K562 (cell line): ENCODE results near the gene MAN2B1. TPM values are rescaled to one million over a fixed set of nuclear protein-coding genes. Genes with fewer than 3 reads are reported as not detected.
A peak's percentile ranks its signal among the peaks of the same experiment; 100 is the strongest.

ENCODE experiments used
- BACH1 ChIP-seq: fragments of 200-800 bp; sonication (Bioruptor generic); IDR thresholded peaks from 2 replicates; pipeline ENCODE4 v1.6.1; 2016; ENCODE audit warnings: missing genetic modification characterization, missing compliant biosample characterization
- CREB1 ChIP-seq, 2 experiments: sonication (generic) in 1 of 2; formaldehyde crosslinking in 1 of 2; IDR thresholded peaks; 2 replicates each; pipeline versions ENCODE4 v1.6.1 to v1.8.0; 2012 to 2022; ENCODE audit warnings: inconsistent platforms in 1 of 2, mild to moderate bottlenecking in 1 of 2, missing genetic modification reagents in 1 of 2, moderate library complexity in 1 of 2
- CTBP1 ChIP-seq: fragments of 450-650 bp; IDR thresholded peaks from 2 replicates; pipeline ENCODE4 v1.6.1; 2016; ENCODE audit warnings: borderline replicate concordance
- PTBP1 ChIP-seq: fragments of 200-400 bp; formaldehyde crosslinking; IDR thresholded peaks from 2 replicates; pipeline ENCODE4 v1.6.1; 2017; ENCODE audit warnings: low read depth, low read length
- RBFOX2 ChIP-seq: fragments of 200-400 bp; formaldehyde crosslinking; IDR thresholded peaks from 2 replicates; pipeline ENCODE4 v1.6.1; 2017; ENCODE audit warnings: low read depth, mild to moderate bottlenecking, low read length, moderate library complexity
- RHOXF2B ChIP-seq: fragments of 250-450 bp; sonication (Bioruptor Pico); conservative IDR thresholded peaks from 2 replicates; pipeline ENCODE4 v1.5.1; 2021
- SOX6 ChIP-seq: fragments of 450-650 bp; IDR thresholded peaks from 2 replicates; pipeline ENCODE4 v1.6.1; 2014; ENCODE audit warnings: mild to moderate bottlenecking
- TBP ChIP-seq: optimal IDR thresholded peaks from 2 replicates; pipeline ENCODE3; 2011; ENCODE audit warnings: low read depth, low read length, improper control_type of control experiment
- ZFP1 ChIP-seq: fragments of 450-650 bp; formaldehyde crosslinking; IDR thresholded peaks from 2 replicates; pipeline ENCODE4 v1.4.0; 2020; ENCODE audit warnings: mild to moderate bottlenecking, mixed read lengths
- ZFX ChIP-seq: sonication (generic); formaldehyde crosslinking; IDR thresholded peaks from 2 replicates; pipeline ENCODE4 v1.8.0; 2022; ENCODE audit warnings: mild to moderate bottlenecking, missing genetic modification reagents, moderate library complexity
- ZNF175 ChIP-seq: fragments of 200-800 bp; sonication (Bioruptor generic); IDR thresholded peaks from 2 replicates; pipeline ENCODE4 v1.6.1; 2016; ENCODE audit warnings: low read depth, mild to moderate bottlenecking, missing genetic modification characterization, missing compliant biosample characterization
- polyA plus RNA-seq, 8 experiments: library from polyadenylated mRNA; depleted of rRNA in 4 of 8; stranded (reverse) in 5 of 8; unstranded in 3 of 8; fragments of >200 nt; fragmentation: Nextera tagmentation in 2 of 8; fragmentation: Illumina TruSeq in 1 of 8; extraction: Ambion mirVana in 2 of 8; extraction: Trizol in 1 of 8; gene quantifications; 2 replicates each; pipeline versions ENCODE4 v1.2.1 to v1.2.3, GENCODE V29; 2011 to 2014; ENCODE audit warnings: inconsistent platforms in 1 of 8, missing spikeins in 1 of 8
- total RNA-seq, 7 experiments: library from RNA; depleted of rRNA in 6 of 7; stranded (reverse); fragments of >200 nt in 6 of 7; fragmentation: Illumina TruSeq in 2 of 7; extraction: Trizol in 2 of 7; gene quantifications; 2 replicates each; pipeline versions ENCODE4 v1.2.1 to v1.2.3, GENCODE V29; 2011 to 2021; ENCODE audit warnings: low replicate concordance in 1 of 7
- TF ChIP-seq, protein P1 (sequence below), 2 experiments: fragments of 450-650 bp in 1 of 2; sonication (generic) in 1 of 2; formaldehyde crosslinking in 1 of 2; IDR thresholded peaks; 2 replicates each; pipeline versions ENCODE4 v1.7.1 to v1.9.0; 2016 to 2022; ENCODE audit warnings: inconsistent platforms in 1 of 2, mild to moderate bottlenecking in 1 of 2, missing genetic modification reagents in 1 of 2
- TF ChIP-seq, protein P2 (sequence below): fragments of 250-450 bp; sonication (Bioruptor Pico); IDR thresholded peaks from 2 replicates; pipeline ENCODE4 v1.5.0; 2020; ENCODE audit warnings: mild to moderate bottlenecking, borderline replicate concordance
- TF ChIP-seq, protein P3 (sequence below): sonication (generic); formaldehyde crosslinking; IDR thresholded peaks from 2 replicates; pipeline ENCODE4 v1.8.0; 2022; ENCODE audit warnings: mild to moderate bottlenecking, missing genetic modification reagents

Gene MAN2B1
- total and polyA plus RNA-seq, 9 of the 15 experiments (the other 6 are each of a cell fraction or from before 2014, with no cell fraction given): 0.59 to 33.8 (median 11.4) TPM

DNA sequence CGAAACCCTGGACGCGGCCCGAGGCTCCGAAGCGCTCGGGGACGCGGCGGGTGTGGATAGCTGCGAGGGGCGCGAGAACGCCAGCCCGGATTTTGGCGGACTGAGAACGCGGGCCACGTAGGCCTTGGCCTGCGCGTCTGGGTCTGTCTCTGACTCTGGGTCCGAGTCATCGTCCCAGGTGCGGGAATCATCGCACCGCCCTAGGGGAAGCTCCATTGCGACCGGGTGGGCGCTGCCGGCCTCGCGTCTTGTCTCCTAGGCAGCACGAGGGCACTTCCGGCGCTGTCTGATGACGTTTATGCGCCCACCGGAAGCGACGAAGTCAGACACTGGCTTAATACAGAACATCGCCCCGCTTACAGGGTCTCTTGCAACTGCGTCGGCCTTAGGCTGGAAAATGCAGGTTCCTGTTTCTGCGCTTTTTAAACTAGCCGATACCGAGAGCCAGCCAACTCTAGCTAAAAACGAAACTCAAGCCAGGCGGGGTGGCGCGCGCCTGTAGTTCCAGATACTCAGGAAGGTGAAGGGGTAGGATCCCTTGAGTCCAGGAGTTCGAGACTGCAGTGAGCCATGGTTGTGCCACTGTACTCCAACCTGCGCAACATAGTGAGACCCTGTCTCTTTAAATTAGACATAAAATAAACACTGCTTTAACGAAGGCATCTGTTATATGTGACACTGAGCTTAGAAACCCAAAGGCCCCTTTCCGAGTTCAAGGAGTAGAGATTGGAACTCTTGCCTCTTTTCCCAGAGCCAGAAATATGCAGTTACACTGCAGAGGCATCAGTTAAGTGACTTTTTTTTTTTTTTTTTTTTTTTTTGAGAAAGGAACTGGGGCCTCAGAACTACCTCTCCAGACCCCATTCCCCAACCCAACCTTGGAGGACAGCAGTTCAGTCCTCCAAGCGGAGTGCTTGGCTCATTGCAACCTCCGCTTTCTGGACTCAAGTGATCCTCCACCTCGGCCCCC is 30.1 kb upstream of the MAN2B1 start, which contains the start of gene FBXW9 (continued):
- TF ChIP-seq, protein P1, sequence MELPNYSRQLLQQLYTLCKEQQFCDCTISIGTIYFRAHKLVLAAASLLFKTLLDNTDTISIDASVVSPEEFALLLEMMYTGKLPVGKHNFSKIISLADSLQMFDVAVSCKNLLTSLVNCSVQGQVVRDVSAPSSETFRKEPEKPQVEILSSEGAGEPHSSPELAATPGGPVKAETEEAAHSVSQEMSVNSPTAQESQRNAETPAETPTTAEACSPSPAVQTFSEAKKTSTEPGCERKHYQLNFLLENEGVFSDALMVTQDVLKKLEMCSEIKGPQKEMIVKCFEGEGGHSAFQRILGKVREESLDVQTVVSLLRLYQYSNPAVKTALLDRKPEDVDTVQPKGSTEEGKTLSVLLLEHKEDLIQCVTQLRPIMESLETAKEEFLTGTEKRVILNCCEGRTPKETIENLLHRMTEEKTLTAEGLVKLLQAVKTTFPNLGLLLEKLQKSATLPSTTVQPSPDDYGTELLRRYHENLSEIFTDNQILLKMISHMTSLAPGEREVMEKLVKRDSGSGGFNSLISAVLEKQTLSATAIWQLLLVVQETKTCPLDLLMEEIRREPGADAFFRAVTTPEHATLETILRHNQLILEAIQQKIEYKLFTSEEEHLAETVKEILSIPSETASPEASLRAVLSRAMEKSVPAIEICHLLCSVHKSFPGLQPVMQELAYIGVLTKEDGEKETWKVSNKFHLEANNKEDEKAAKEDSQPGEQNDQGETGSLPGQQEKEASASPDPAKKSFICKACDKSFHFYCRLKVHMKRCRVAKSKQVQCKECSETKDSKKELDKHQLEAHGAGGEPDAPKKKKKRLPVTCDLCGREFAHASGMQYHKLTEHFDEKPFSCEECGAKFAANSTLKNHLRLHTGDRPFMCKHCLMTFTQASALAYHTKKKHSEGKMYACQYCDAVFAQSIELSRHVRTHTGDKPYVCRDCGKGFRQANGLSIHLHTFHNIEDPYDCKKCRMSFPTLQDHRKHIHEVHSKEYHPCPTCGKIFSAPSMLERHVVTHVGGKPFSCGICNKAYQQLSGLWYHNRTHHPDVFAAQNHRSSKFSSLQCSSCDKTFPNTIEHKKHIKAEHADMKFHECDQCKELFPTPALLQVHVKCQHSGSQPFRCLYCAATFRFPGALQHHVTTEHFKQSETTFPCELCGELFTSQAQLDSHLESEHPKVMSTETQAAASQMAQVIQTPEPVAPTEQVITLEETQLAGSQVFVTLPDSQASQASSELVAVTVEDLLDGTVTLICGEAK (IDR thresholded peaks at IDR 0.05): peak; percentile 97
- TF ChIP-seq, protein P1 (CRISPR knock-in tag; IDR thresholded peaks at IDR 0.05): no peak
- TF ChIP-seq, protein P2, sequence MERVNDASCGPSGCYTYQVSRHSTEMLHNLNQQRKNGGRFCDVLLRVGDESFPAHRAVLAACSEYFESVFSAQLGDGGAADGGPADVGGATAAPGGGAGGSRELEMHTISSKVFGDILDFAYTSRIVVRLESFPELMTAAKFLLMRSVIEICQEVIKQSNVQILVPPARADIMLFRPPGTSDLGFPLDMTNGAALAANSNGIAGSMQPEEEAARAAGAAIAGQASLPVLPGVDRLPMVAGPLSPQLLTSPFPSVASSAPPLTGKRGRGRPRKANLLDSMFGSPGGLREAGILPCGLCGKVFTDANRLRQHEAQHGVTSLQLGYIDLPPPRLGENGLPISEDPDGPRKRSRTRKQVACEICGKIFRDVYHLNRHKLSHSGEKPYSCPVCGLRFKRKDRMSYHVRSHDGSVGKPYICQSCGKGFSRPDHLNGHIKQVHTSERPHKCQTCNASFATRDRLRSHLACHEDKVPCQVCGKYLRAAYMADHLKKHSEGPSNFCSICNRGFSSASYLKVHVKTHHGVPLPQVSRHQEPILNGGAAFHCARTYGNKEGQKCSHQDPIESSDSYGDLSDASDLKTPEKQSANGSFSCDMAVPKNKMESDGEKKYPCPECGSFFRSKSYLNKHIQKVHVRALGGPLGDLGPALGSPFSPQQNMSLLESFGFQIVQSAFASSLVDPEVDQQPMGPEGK (CRISPR knock-in tag): no peak
- TF ChIP-seq RBFOX2 (peak; percentile 73), CREB1 (IDR thresholded peaks at IDR 0.05) (peak; percentile 94), CREB1 (CRISPR knock-in tag; IDR thresholded peaks at IDR 0.05) (peak; percentile 99), ZNF175 (no peak), TBP (peak; percentile 43), PTBP1 (0 out of 2 replicates have a peak, but pooled peaks have one; percentile 21), ZFP1 (CRISPR knock-in tag) (no peak), BACH1 (tag) (no peak), SOX6 (0 out of 2 replicates have a peak, but pooled peaks have one; percentile 20), CTBP1 (peak; percentile 23; the same call in 1 of the 2 replicates), RHOXF2B (CRISPR knock-in tag) (0 out of 2 replicates have a peak, but pooled peaks have one; percentile 14), ZFX (CRISPR knock-in tag) (peak; percentile 59; the same call in 1 of the 2 replicates)
- TF ChIP-seq, protein P3, sequence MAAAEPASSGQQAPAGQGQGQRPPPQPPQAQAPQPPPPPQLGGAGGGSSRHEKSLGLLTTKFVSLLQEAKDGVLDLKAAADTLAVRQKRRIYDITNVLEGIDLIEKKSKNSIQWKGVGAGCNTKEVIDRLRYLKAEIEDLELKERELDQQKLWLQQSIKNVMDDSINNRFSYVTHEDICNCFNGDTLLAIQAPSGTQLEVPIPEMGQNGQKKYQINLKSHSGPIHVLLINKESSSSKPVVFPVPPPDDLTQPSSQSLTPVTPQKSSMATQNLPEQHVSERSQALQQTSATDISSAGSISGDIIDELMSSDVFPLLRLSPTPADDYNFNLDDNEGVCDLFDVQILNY: peak; percentile 77; the same call in 1 of the 2 replicates
